ENCODE results near the gene CLCC1.
A peak's percentile ranks its signal among the peaks of the same experiment; 100 is the strongest.
"Not testable (repeated sequence)": the region's sequence is repeated elsewhere in the genome, so short reads cannot be mapped to it uniquely, and the experiment has no call there.

The CLCC1 gene, protein sequence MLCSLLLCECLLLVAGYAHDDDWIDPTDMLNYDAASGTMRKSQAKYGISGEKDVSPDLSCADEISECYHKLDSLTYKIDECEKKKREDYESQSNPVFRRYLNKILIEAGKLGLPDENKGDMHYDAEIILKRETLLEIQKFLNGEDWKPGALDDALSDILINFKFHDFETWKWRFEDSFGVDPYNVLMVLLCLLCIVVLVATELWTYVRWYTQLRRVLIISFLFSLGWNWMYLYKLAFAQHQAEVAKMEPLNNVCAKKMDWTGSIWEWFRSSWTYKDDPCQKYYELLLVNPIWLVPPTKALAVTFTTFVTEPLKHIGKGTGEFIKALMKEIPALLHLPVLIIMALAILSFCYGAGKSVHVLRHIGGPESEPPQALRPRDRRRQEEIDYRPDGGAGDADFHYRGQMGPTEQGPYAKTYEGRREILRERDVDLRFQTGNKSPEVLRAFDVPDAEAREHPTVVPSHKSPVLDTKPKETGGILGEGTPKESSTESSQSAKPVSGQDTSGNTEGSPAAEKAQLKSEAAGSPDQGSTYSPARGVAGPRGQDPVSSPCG

DNA sequence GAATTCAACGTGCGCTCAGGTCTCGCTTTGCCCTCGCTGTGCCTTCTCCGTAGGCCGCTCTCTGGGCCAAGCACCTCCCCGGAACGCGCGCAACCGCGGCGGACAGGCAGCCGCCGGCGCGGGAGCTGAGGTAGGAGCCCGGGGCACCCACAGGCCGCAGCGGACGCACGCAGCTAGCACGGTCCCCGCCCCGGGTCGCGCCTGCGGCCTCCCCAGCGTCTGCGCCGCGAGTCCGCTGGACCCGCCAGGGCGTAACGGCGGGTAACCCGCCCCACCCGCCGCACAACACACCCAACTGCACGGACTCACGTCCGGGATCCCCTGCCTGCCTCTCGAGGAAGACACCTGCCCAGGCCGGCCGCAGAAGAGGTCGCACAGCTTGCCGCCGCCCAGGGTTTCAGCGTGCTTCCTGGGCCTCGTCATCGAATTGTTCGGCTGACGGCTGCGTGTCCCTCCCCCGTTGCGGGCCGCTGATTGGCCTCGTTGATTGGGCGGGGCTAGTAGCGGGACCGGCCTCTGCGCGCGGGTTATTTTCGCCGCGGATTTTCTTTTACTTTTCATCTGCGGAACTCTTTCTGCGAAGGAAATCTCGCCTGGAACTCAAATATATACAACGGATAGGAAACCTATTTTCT is at the start of gene CLCC1:
TSS of gene CLCC1 (minus strand) at position 433 of the 635 bp plus-strand sequence. CDS start 13,047 bp downstream, outside the sequence.
- DNase-seq = peak; percentile 97

DNA sequence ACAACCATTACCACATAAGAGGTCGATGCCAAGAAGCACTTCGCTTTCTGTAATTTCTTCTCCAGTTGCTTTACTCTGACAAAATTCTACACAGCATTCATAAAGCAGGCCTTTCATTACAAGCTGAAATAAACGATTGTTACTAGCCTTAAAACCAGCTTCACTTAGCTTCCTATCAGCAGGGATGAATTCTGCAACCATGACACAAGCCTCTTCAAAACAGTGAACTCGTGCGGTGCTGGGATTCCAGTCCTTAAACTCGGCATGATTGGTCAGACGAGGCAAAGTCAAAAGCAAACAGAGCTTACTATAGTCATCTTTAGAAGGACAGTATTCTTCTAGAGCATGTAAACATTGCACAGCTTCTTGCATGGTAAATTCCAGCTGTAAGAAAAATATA is 48.1 kb upstream of the CLCC1 start:
- no peak for DNase-seq

DNA sequence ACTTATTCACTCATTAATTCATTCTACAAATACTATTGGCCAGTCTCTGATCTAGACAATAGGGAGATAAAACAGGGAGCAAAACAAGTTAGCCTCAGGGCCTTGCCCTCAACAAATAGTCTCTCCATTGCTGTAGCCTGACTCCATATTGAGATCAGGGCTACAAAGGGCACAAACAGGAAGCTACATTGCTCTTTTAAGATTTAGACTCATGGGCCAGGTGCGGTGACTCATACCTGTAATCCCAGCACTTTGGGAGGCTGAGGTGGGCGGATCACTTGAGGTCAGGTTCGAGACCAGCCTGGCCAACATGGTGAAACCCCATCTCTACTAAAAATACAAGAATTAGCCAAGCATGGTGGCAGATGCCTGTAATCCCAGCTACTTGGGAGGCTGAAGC is 33.3 kb upstream of the CLCC1 start:
- DNase-seq = not testable (repeated sequence)

DNA sequence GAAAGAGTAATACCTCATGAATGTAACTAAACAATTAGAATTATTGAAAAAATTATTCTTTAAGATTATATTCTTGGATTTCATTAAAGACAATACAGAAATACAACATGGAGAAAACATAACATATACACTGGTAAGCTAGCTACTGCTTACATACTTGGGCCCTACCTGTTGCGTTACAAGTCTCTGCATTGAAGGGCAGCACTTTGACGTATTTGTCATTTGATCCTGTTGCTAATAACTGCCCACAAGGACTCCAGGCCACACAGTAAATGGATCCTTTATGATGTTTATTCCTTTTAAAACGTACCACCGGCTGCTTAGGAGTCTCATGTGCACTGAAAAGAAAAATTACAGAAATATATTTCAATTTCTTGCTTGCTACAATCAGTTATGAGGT is 19.8 kb upstream of the CLCC1 start:
- no peak for DNase-seq

DNA sequence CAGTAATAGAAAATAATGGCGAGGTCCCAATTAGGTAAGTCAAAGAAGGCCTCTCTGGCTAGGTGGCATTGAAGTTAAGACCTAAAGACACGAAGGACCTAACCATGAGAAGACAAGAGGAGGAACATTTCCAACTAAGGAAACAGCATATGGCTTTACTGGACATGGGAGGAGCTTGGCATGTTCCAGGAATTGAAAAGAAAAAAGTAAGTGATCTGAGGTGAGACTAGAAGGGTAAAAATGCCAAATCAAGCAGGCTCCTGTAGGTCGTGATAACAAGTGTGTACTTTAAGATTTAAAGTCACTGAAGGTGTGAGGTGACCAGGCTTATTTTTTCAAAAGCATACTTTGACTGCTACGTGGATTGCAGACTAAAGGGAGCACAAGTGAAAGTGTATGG is 13.4 kb upstream of the CLCC1 start:
- DNase-seq = no peak

DNA sequence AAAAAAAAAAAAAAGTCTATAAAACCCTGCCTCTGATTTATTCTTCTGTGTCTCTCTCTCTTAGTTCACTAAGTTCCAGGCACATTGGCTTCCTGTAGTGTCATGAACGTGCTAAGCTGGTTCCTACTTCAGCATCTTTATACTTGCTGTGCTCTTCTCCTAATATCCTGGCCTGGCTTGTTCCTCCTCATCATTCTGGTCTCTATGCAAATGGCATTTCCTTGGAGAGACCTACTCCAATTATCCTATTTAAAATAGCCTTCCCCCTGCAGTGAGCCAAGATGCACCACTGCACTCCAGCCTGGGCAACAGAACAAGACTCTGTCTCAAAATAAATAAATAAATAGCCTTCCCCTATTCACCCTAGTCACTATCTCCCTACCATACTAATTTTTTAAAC is 9.7 kb upstream of the CLCC1 start:
- DNase-seq = no peak

DNA sequence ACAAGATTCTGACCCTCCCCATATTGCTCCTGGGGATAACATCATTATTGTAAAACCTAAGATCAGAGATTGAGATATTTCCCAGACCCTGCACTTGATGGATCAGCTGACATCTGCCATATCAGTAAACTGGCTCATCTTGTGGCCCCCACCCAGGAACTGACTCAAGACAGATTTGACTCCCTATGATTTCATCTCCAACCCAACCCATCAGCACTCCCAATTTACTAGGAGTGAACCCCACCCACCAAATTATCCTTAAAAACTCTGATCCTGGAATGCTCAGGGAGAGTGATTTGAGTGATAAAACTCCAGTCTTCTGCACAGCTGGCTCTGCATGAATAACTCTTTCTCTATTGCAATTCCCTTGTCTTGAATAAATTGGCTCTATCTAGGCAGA is 6.1 kb upstream of the CLCC1 start:
- no peak for DNase-seq

DNA sequence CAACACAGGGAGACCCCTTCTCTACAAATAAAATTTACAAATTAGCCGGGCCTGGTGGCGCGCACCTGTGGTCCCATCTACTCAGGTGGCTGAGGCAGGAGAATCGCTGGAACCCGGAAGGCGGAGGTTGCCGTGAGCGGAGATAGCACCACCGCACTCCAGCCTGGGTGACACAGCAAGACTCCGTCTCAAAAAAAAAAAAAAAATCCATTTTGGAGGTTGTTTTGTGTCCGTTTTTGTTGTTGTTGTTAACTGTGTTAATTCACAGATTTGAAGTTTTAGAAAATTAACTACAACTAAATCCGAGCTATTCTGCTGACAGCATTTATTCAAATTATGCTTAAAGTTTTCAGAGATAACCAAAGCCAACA is 618 bp downstream of the CLCC1 start:
- peak; percentile 74 for DNase-seq

DNA sequence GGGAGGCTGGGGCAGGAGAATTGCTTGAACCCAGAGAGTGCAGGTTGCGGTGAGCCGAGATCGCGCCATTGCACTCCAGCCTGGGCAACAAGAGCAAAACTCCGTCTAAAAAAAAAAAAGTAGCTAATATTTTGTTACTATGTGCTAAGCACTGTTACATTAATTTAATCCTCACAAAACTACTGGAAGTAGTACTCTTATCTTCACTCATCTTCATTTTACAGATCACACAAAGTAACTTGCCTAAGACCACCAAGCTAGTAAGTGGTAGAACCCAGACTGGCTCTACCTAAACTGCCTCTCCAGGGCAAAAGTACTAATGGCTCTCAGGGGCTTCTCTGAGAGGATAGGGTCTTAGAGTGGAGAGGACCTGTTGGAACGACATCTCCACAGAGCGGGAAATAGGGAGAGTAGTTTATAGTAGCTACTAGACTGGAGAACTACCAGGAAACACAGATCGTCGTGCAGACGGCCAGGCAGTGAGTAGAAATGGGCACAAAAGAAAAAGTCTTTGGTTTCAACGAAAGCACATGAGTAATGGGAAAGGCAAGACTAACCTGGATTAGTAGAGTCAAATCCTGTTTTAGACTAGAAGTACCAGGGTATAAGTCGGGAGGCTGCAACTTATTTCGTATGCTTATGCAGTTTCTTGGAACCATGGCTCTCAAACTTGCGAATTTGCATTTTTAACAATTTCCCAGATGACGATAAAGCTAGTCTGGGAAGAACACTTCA is 1.4 kb downstream of the CLCC1 start:
- no peak for DNase-seq

DNA sequence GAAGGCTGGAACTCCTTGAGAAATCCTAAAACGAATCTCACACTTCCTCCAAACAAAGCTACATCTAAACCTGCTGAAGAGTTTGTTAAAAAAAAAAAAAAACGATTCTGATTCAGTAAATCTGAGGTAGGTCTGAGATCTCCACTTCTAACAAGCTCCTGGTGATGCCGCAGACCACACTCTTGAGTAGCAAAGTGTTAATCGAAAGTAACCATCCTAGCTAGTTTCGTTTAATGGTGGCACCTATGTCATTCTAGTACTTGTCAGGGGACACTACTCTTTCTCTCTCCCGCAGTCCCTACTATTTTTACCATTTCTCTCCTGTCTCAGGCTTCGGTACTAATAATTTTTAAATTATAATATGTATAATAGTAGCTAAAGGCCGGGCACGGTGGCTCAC is 2.1 kb downstream of the CLCC1 start:
- no peak for DNase-seq

DNA sequence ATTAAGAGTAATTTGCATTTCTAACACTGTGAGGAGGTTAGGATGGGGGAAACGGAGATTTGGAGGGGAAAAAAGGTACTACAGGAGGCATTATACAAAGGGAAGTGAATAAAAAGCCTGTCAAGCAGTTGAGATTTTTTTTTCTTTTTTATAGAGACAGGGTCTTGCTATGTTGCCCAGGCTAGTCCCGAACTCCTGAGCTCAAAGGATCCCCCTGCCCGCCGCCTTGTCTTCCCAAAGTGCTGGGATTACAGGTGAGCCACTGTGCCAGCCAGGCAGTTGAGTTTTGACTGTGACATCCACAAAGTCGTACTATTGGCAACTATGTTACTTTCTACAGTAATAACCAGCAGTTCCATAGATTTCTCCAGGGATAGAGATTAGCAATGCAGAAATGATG is 2.6 kb downstream of the CLCC1 start:
- no peak for DNase-seq

DNA sequence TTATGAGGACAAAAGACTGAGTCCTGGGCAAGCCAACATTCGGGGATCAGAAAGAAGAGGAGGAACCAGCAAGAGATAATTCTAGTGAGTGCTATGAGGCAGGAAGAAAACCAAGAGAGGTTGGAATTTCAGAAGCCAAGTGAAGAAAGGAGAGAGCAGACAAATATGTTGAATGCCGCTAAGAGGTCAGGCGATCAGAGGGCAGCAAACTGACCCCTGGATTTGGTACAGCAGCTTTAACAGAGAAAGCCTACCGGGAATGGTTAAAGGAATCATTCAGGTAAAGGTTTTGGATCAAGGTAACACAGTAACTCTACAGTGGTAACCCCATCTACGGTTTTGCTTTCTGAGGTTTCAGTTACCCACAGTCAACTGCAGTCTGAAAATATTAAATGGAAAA is 5.4 kb downstream of the CLCC1 start:
- DNase-seq = no peak

DNA sequence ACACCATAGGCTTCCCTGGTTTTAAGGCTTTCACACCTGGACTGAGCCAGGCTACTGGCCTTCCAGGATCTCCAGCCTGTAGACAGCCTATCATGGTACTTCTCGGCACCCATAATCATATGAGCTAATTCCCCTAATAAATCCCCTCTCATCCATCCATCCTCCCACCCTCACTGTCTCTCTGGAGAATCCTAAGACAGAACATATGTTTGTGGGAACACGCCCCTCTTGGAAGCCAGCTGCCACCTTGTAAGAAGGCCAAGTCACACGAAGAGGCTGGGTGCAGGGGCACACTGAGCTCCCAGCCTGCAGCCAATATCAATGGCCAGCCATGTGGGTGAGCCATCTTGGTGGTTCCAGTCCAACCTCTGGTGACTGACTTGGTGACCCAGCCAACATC is 7.4 kb downstream of the CLCC1 start:
- no peak for DNase-seq

DNA sequence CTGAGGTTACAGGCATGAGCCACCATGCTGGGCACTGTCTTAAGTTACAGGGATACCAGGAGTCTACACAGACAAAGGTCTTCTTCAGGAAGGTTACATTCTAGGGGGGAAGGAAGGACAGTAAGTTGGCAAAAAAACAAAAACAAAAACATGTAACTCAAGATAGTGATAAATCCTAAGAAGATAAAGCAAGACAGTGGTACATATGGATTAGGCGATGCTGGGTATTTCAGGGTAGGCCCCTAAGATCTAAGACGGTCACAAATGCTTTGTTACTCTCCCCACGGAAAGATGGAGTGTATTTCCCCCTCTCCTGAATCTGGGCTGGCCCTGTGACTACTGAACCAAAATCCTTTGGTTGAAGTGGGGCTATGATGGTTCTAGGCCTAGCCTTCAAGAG is 8.2 kb downstream of the CLCC1 start:
- no peak for DNase-seq

DNA sequence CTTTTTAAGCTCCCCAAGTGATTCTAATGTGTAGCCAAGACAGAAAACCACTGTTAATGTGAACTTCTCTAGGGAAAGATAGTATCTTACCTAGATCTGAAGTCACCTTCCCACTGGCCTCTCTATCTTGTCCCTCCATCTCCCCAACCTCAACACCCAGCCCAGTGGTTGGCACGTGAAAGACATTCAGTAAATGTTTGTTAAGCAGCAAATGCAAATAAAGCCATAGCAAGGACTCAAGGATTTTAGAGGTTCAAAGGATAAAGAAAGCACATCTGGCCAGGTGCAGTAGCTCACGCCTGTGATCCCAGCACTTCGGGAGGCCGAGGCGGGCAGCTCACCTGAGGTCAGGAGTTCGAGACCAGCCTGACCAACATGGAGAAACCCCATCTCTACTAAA is 9.8 kb downstream of the CLCC1 start:
- DNase-seq = no peak

DNA sequence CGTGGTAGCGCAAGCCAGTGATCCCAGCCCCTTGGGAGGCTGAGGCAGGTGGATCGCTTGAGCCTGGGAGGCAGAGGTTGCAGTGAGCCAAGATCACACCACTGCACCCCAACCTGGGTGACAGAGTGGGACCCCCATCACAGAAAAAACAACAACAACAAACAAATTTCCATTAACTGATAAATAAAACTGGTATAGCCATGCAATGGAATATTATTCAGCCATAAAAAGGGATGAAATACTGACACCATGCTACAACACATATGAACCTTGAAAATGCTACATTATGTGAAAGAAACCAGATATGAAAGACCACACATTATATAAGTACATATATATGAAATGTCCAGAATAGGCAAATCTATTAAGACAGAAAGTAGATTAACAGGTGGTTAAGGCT is 12.0 kb downstream of the CLCC1 start:
- no peak for DNase-seq

DNA sequence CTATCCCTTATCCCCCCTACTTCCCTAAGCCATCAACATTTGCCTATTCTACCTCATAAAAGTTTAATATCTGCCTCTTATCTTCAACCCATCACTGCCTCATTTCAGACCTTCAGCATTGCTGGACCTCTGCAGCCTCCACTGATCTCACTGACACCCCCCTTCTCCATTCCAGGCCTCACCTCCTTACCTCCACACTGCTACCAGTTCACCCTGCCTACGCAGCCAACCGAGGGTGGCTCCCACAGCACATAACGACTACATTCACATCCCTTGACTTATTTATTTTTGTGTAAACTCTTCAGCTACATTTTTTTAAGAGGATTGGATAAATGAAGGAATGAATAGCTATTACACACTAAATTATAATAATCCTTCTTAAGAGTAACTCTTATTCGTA is 14.2 kb downstream of the CLCC1 start:
- no peak for DNase-seq

DNA sequence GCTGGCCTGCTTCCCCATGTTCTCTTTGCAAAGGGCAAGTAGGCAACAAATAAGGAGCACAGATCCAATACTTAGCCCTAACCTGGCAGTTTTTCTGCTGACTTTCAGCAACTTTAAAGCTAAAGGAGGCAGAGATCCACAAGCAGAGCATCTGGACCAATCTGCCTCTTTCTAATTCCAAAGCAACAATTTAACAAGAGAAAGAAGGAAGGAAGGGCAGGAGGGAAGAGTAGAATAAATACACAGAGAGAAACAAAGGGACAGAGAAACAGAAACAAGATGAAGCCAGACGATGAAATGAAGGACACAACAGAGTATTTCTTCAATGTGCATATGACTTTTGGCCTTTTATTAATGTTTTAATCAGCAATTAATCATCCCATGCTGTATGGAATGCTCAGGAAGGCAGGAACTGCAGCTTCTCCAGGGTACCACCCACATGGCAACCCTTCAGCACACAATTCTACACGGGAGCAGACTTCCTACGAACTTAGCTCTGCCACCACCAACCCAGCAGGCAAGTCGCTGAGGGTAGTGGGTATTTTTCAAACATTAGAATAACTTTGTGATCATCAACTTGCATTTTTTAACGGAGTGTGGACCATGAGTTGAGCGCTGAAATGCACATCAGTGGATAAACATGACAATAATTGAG is 15.3 kb downstream of the CLCC1 start:
- no peak for DNase-seq

DNA sequence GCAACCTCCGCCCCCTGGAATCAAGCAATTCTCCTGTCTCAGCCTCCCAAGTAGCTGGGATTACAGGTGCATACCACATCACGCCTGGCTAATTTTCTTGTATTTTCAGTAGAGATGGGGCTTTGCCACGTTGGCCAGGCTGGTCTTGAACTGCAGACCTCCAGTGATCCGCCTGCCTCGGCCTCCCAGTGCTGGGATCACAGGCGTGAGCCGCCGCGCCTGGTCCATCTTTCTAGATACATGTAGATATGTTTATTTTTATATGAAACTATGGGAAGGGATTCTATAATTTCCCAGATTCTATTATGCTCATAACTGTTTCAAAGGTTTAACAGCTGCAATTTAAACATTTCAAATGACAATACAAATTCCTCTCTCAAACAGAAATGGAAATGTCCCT is 27.1 kb downstream of the CLCC1 start:
- no peak for DNase-seq

DNA sequence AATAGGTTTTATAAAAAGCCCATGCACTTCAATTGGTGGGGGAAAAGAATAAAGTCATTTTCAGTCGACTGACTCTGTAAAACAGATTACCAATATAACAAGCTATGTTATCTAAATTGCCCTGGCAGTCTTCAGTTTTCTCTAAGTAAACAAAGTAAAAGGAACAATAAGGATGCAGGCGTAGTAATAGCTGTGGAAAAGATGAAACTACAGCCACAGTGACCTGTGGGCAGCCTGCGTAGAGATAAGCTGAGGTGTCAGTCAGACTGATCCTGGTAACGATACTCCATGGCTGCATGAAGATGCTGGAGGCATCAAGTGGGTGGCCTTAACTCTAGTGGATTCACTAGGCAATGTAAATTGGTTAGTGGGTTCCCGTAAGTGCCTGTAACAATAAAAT is 29.3 kb downstream of the CLCC1 start:
- DNase-seq = no peak

DNA sequence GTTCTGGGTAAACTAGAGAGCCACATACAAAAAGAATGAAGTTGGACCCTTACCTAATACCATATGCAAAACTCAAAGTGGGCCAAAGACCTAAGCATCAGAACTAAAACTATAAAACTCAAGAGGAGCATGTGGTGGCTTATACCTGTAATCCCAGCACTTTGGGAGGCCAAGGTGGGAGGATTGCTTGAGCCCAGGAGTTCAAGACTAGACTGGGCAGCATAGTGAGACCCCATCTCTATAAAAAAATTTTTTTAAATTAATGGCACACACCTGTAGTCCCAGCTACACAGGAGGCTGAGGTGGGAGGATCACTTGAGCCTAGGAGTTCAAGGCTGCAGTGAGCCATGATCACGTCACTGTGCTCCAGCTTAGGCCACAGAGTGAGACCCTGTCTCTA is 35.7 kb downstream of the CLCC1 start:
- not testable (repeated sequence) for DNase-seq

DNA sequence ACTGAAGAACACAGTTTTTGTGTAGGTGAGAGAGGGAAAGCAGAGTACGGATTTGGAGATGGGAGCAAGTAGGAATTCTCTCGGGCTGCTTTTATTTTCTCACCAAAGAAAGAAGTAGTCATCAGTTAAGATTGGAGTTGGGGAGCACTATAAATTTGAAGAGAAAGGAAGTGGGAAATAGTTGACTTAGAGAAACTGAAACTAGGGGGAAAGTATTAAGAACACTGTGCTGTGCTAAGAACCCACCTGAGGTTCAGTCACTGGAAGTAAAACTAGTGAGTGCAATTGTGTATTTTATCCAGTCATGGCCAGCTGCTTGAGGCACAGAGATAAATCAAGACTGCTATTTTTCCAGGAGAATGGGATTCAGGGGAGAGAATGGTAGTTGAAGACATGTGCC is 37.4 kb downstream of the CLCC1 start:
- no peak for DNase-seq

DNA sequence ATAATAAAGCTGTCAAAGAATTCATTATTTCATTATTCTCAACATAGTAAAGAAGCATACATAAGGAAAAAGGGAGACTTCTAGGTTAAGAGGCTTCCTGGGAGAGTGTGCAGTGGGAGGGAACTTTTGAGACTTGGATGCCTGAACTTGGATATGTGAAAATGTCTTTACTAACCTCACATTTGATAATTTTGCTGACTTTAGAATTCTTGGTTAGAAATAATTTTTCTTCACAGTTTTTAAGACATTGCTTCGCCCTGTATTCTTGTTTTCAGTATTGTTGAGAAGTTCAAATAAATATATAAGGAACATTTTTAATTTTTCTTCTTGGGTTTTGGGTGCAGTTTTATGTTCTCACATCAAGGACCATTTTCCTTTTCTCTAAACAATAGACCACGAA is 46.5 kb downstream of the CLCC1 start:
- DNase-seq = no peak
